Breast epithelium (tissue), 3 donors: ENCODE data around the gene TMEM176B.
A peak's percentile ranks its signal among the peaks of the same experiment; 100 is the strongest.

Experiments used
- POLR2A ChIP-seq: fragments of 450-650 bp; IDR thresholded peaks from one replicate; pipeline ENCODE4 v1.6.1; 2016; ENCODE audit warnings: antibody characterized with exemption, mild to moderate bottlenecking, moderate library complexity
- POLR2AphosphoS5 ChIP-seq, 3 donors: sonication (generic); formaldehyde crosslinking; IDR thresholded peaks; one replicate each; pipeline ENCODE4 v1.6.1; 2017; ENCODE audit warnings: antibody characterized with exemption in 3 of 3
- TF ChIP-seq, protein P1 (sequence below), 3 donors: fragments of 450-650 bp; IDR thresholded peaks; one replicate each; pipeline ENCODE4 v1.5.1; 2016 to 2017; ENCODE audit warnings: antibody characterized with exemption in 3 of 3, mild to moderate bottlenecking in 3 of 3, moderate library complexity in 3 of 3

GRCh38 chr7:150778738-150779301 is 21.3 kb downstream of the TMEM176B start:
- TF ChIP-seq, protein P1, sequence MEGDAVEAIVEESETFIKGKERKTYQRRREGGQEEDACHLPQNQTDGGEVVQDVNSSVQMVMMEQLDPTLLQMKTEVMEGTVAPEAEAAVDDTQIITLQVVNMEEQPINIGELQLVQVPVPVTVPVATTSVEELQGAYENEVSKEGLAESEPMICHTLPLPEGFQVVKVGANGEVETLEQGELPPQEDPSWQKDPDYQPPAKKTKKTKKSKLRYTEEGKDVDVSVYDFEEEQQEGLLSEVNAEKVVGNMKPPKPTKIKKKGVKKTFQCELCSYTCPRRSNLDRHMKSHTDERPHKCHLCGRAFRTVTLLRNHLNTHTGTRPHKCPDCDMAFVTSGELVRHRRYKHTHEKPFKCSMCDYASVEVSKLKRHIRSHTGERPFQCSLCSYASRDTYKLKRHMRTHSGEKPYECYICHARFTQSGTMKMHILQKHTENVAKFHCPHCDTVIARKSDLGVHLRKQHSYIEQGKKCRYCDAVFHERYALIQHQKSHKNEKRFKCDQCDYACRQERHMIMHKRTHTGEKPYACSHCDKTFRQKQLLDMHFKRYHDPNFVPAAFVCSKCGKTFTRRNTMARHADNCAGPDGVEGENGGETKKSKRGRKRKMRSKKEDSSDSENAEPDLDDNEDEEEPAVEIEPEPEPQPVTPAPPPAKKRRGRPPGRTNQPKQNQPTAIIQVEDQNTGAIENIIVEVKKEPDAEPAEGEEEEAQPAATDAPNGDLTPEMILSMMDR (IDR thresholded peaks at IDR 0.05), result peak; percentile 63 to 69 (median 65)
- no peak for TF ChIP-seq POLR2AphosphoS5 (IDR thresholded peaks at IDR 0.05)
- TF ChIP-seq POLR2A, result no peak
